ENCODE measurements around the gene MTAP. TPM values are rescaled to one million over a fixed set of nuclear protein-coding genes. Genes with fewer than 3 reads are reported as not detected.
"Not testable (repeated sequence)": the region's sequence is repeated elsewhere in the genome, so short reads cannot be mapped to it uniquely, and the experiment has no call there.

The MTAP gene
- total RNA-seq, 1 donor from 2014 or later: 20.3 TPM

GRCh38 chr9:21923694-21924093 lies 121.3 kb downstream of the MTAP start:
- DNase-seq: no peak

- DNase-seq: no peak
Measured at GRCh38 chr9:21927752-21928151, 125.3 kb downstream of the MTAP start.

- DNase-seq: no peak
Measured at GRCh38 chr9:21931428-21931827, 129.0 kb downstream of the MTAP start.

GRCh38 chr9:21933281-21933680 lies 130.8 kb downstream of the MTAP start:
- DNase-seq: no peak

GRCh38 chr9:21933865-21934264 lies 131.4 kb downstream of the MTAP start:
- no peak for DNase-seq

GRCh38 chr9:21935631-21936030 lies 133.2 kb downstream of the MTAP start:
- DNase-seq: no peak

GRCh38 chr9:21936161-21936560 lies 133.7 kb downstream of the MTAP start:
- DNase-seq: no peak

- DNase-seq: no peak
Measured at GRCh38 chr9:21941337-21941995, 139.0 kb downstream of the MTAP start.

GRCh38 chr9:21943464-21943863 lies 141.0 kb downstream of the MTAP start:
- no peak for DNase-seq

GRCh38 chr9:21945606-21946005 lies 143.2 kb downstream of the MTAP start:
- DNase-seq: no peak

GRCh38 chr9:21958833-21959232 lies 156.4 kb downstream of the MTAP start:
- no peak for DNase-seq

GRCh38 chr9:21959268-21959667 lies 156.8 kb downstream of the MTAP start:
- DNase-seq: not testable (repeated sequence)

- no peak for DNase-seq
Measured at GRCh38 chr9:21961569-21961968, 159.1 kb downstream of the MTAP start.

GRCh38 chr9:21964925-21965385 lies 162.5 kb downstream of the MTAP start:
- no peak for DNase-seq

GRCh38 chr9:21965401-21965951 lies 163.0 kb downstream of the MTAP start:
- no peak for DNase-seq

- no peak for DNase-seq
Measured at GRCh38 chr9:21966140-21966851, 163.9 kb downstream of the MTAP start.

- DNase-seq: no peak
Measured at GRCh38 chr9:21967169-21967568, 164.7 kb downstream of the MTAP start.

- no peak for DNase-seq
Measured at GRCh38 chr9:21967702-21968101, 165.3 kb downstream of the MTAP start.

- no peak for DNase-seq
Measured at GRCh38 chr9:21968331-21969010, 166.0 kb downstream of the MTAP start.

- DNase-seq: no peak
Measured at GRCh38 chr9:21969011-21969940, 166.8 kb downstream of the MTAP start.

- DNase-seq: no peak
Measured at GRCh38 chr9:21969951-21970799, 167.7 kb downstream of the MTAP start.
